ENCODE data around the gene EPHB2. TPM values are rescaled to one million over a fixed set of nuclear protein-coding genes. Genes with fewer than 3 reads are reported as not detected.
A peak's percentile ranks its signal among the peaks of the same experiment; 100 is the strongest.
"Not testable (repeated sequence)": the region's sequence is repeated elsewhere in the genome, so short reads cannot be mapped to it uniquely, and the experiment has no call there.

Gene EPHB2
- total RNA-seq, 2 donors from 2014 or later: 11.4 to 17.4 TPM

DNA sequence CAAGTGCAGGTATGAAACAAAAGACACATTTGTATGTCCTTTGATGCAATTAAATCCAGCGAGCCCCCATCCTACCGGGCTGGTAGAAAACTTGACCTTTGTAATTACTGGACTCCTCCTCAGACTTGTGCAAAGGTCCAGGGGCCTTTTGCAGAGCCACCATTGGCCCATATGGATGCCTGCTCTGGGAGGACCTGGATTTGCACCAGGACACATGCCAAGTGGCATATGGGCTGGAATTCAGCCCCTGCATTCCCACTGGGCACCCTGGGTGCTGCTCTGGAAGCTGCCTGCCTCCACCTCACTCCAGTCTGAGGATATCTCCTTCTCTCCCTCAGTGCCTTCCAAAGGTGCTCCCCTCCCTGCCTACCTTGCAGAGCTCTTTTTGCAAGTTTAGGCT, 226.0 kb downstream of the EPHB2 start:
- intact Hi-C loops (cut with DNase I): loop anchor here in 1 of 2 donors (10.0 kb wide), 1 partner anchor 232 kb away; no protein-coding TSS in a partner anchor
- DNase-seq (ENCODE audit: low spot score): peak; percentile 44

DNA sequence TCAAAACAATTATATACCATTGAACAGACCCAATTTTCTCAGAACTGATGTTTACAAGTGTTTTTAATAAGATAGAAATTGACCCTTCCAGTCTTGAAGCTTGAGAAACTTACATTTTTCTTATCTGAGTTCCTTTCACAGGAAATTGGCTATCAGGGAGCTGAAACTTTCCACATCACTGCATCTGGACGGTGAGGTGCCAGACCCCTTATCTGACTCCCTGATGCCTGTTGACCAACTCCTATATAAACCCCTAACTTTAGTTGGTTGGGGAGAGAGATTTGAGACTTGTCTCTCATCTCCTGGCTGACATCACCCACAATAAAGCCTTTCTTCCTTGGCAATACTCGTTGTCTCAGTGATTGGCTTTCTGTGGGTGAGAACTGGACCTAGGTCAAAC, 230.6 kb downstream of the EPHB2 start:
- intact Hi-C loops (cut with DNase I): loop anchor here in 1 of 2 donors (5.0 kb wide), 1 partner anchor 544 kb away; no protein-coding TSS in a partner anchor
- no peak for DNase-seq (ENCODE audit: low spot score)

DNA sequence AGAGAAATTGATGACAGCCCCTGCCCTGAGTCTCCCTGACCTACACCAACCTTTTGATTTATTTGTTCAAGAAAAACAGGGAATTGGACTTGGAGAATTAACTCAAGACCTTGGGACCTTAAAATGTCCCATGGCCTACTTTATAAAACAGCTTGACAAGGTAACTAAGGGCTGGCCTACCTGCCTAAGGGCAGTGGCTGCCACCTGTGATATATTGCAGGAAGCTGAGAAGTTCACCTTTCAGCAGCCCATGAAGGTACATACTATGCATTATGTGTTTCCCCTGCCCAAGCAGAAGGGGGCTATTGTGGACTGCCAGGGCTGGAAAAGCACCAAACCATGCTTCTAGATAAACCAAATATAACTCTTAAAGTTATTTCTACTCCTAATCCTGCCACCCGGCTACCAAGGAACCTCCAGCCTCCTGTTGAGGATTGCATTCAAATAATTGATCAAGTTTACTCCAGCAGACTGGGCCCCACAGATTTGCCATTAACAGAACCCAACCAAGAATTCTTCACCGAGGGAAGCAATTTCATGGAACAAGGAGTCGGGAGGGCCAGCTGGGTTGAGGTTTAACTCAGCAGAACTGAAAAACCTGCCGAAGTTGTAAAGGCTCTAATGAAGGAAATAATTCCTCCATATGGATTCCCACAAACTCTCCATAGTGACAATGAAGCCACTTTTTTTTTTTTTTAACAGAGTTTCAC, 233.9 kb downstream of the EPHB2 start:
- intact Hi-C loops (cut with DNase I): loop anchor here in 1 of 2 donors (5.0 kb wide), 1 partner anchor 547 kb away; no protein-coding TSS in a partner anchor
- DNase-seq (ENCODE audit: low spot score): no peak

DNA sequence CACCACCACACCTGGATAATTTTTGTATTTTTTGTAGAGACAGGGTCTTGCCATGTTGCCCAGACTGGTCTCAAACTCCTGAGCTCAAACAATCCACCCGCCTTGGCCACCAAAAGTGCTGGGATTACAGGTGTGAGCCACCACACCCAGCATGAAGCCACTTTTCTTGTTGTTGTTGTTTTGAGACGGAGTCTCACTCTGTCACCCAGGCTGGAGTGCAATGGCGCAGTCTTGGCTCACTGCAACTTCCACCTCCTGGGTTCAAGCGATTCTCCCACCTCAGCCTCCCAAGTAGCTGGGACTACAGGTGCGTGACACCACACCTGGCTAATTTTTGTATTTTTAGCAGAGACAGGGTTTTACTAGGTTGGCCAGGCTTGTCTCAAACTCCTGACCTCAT, 234.5 kb downstream of the EPHB2 start:
- DNase-seq (ENCODE audit: low spot score); intact Hi-C loops (cut with DNase I): not testable (repeated sequence)

DNA sequence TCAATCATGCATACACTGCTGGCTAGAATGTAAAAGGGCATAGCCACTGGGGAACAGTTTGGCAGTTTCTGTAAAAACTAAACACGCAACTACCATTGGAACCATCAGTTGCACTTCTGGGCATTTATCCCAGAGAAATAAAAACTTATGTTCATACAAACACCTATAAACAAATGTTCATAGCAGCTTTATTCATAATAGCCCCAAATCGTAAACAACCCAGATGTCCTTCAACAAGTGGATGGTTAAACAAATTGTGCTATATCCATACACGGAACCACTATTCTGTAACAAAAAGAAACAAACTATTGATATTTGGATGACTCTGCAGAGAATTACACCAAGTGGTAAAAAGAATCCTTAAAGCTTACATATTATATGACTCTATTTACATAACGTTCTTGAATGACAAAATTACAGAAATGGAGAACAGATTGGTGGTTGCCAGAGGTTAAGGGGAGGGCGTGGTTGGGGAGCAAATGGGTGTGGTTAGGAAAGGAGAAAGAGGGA, 239.2 kb downstream of the EPHB2 start:
- intact Hi-C loops (cut with DNase I): no loop called here
- DNase-seq (ENCODE audit: low spot score): no peak

DNA sequence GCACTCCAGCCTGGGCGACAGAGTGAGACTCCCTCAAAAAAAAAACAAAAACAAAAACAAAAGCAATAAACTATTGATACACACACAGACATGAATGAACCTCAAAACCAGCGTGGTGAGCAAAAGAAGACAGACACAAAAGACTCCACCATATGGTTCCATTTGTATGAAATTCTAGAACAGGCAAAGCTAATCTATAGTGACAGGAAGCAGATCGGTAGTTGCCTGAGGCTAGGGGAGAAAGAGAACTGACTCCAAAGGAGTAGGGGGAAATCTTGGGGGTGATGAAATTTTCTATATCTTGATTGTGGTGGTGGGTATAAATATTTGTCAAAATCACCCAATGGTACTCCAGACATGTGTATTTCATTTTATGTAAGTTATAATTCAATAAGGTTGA, 241.2 kb downstream of the EPHB2 start:
- intact Hi-C loops (cut with DNase I): no loop called here

DNA sequence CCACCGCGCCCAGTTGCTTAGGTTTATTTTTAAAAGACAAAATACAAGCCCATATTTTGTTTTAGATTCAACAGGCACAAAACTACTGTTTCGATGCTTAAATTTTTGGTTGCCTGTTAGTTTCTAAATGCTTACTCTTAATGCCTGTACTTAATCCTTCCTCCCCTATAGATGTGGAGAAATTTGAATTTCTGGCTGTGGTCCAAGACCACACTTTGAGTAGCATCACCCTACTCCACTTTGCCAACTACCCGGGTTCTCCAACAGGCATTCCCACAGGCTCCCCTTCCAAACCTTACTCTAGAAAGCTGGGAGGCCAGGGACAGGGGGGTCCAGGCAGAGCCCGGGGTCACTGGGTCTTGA, 242.0 kb downstream of the EPHB2 start:
- intact Hi-C loops (cut with DNase I): no loop called here
- no peak for DNase-seq (ENCODE audit: low spot score)

More for the DNA sequence above, 241.2 kb downstream of the EPHB2 start:
- no peak for DNase-seq (ENCODE audit: low spot score)

DNA sequence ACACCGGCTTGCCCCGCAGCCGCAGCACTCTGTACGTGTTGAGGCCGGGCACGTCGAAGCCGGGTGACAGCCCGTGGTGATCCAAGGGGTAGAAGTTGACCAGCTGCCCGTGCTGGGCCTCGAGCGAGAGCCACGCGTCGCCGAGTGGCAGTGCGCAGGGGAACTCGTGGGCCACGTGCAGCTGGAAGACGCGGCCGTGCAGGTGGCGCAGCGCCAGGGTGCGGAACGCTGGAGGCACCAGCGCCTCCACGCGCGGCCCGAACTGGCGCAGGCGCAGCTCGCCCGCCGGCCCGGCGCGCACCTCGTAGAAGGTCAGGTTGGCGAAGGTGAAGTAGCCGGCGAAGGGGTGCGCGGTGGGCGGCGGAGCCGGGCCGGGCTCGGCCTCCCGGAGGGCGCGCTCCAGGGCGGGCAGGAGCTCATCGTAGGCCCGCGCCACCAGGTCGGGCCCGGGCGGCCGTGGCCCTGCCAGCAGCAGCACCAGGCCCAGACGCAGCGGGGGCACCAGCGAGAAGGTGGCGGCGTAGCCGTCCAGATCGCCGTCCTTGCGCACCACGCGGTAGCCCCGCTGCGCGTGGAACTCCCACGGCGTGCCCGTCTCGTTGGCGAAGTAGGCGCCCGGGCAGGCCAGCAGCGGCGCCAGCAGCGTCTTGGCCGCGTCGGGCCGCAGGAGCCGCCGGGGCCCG, 242.6 kb downstream of the EPHB2 start:
- no peak for DNase-seq (ENCODE audit: low spot score)
- intact Hi-C loops (cut with DNase I): no loop called here

DNA sequence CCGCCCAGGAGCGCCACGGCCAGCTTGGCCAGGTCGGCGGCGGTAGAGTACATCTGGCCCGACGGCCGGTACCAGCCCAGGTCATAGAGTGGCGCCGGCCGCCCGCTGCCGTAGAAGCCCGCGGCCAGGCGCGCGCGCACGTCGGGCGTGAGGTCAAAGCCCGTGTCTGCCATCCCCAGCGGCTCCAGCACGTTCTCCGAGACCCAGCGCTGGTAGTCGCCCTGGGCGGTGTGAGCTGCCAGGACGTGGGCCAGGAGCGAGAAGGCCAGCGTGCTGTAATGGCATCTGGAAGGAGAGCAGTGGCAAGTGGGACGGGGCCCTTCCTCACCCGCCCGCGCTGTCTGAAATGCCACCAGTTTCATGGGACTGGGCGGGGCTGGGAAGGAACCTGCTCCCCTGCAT, 243.1 kb downstream of the EPHB2 start:
- DNase-seq (ENCODE audit: low spot score): no peak
- intact Hi-C loops (cut with DNase I): no loop called here

DNA sequence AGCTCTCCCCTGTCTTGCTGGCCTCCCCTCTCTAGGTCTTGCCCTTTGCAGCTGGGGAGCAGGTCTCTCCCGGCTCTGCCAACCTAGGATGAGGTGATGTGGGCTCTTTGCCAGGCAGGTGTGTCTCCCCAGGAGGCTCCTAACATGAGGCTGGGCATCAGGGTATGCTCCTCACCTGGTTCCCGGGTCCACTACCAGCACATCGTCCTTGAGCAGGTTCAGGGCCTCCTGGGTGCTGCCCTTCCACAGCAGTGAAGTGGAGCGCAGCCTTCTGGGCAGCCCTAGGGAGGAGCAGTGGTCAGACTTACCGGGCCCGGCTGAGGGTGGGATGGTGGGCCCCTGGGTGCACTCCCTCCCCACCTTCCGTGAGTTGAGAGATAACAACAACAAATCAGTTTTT, 244.5 kb downstream of the EPHB2 start:
- no peak for DNase-seq (ENCODE audit: low spot score)
- intact Hi-C loops (cut with DNase I): no loop called here

DNA sequence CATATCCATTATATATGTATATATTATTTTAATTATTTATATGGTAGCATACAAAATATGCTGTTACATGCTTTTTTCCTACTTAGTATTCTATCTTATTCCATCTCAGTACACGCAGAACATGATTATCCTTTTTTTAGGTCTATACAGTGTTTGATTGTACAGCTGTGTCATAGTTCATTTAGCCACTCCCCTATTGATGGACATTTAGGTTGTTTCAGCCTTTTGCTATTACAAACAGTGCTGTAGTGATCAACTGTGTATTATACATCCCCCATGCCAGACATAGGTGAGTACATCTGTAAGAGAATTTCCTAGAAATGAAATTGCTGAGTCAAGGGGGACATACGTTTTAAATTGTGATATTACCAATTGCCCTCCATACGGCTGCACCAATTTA, 246.4 kb downstream of the EPHB2 start:
- intact Hi-C loops (cut with DNase I): no loop called here
- no peak for DNase-seq (ENCODE audit: low spot score)

DNA sequence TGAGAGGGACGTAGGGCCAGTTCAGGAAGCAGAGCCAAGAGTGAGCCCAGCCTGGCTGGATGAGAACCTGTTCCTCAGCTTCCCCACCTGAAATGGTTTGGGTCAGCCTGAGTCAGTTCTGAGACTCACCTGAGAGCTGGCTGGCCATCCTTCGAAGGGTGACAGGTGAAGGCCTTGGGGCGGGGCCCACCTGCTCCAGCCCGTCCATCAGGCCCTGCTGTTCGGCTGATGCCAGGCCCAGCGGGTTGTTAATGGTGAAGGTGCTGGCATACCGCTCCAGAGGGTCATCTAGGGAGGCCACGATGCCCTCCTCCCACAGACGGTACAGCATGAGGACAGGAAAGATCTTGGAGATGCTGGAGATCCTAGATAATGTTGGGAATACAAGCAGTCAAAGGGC, 247.9 kb downstream of the EPHB2 start:
- no peak for DNase-seq (ENCODE audit: low spot score)
- intact Hi-C loops (cut with DNase I): no loop called here

DNA sequence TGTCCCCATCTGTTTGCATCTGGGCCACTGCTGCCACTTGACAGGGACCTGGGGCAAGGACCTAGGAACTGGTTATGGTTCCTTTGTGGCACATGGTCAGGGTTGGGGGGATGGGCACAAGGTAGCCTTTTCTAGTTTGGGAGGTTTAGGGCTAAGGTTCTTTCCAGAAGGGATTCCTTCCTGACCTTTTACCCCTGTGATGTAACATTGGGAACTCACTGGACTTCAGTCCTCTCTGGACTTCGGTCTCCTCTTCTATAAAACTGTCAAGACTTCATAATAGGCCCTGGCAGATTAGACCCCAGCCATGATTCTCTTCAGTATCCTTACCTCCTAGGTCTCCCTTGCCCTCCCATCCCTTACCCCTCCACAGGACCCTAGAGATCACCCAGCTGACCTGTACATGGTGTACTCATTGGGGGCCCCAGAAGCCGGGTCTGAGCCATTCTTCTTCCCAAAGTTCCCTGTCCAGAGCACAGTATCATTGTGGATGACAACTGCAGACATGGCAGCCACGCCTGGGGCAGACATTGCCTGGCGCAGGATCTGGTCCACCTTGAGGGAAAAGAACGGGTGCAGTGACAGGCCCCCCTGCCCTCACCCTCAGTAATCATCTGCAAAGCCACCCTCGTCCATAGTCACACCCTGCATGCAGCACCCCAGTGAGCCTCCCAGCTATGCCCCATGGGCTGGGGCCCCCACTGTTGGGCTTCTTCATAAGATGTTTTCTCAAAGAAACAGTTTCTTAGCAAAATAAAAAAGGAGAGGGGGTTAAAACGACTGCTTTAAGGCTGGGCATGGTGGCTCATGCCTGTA, 249.1 kb downstream of the EPHB2 start:
- intact Hi-C loops (cut with DNase I): no loop called here
- no peak for DNase-seq (ENCODE audit: low spot score)

DNA sequence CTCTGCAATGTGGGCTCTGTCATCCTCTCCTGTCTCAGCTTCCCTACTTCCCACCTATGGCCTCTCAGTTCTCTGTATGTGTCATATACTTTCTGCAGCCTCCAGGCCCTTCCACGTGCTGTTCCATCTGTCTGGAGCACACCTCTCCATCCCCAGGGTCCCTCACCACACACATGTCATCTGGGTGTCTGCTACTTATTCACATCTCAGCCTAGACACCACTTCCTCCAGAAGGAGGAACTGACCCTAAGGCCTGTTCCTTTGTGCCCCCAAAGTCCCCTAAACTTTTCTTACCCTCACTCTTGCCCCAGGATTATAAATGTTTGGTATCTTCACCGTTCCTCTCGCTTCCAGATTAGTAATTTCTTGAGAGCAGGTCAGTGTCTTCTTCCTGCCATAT, 251.9 kb downstream of the EPHB2 start:
- intact Hi-C loops (cut with DNase I): no loop called here
- DNase-seq (ENCODE audit: low spot score): no peak

DNA sequence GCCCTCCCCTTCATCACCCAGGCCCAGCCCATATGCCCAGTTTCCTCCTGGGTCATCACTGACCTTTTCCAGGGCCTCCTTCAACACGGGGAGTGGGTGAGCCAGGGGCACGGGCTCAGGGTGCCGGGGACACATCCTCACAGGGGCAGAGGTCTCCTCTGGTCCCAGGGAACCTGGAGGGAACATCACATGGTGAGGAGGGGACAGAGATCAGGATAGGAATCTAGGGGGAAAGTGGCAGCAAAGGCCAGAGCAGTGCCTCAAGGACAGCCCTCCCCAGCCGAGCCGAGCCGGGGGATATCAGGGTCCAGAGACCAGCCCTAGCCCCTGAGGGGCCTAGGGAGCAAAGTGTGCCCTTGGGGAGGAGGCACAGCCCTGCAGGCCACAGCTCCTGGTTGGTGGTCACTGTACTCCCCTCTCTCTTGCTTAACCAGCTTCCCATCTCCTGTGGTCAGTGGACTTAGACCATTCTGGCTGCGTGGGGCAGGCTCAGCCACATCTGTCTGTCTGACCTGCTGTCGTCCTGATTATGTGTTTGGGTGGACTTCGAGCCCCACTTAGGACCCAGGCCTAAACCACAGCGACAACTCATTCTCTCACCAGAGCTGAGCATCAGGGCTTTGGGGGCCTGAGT, 252.5 kb downstream of the EPHB2 start:
- DNase-seq (ENCODE audit: low spot score): no peak
- intact Hi-C loops (cut with DNase I): no loop called here

DNA sequence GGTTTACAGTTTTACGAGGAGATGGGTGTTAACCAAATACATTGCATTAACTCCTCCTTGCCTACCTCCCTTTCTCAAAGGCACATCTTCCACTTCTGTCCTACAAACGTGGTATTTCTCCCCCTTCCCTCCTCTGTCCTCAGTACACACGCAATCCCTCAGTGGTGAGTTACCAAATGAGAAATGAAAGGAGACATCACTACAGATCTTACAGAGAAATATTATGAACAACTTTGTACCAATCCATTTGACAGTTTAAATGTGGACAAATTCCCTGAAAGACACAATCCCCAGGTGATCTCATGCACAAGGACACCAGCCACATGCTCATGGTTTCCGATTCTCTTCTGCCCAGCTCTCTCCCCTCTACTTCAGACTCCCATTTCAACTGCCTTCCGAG, 255.7 kb downstream of the EPHB2 start:
- DNase-seq (ENCODE audit: low spot score): no peak
- intact Hi-C loops (cut with DNase I): no loop called here

DNA sequence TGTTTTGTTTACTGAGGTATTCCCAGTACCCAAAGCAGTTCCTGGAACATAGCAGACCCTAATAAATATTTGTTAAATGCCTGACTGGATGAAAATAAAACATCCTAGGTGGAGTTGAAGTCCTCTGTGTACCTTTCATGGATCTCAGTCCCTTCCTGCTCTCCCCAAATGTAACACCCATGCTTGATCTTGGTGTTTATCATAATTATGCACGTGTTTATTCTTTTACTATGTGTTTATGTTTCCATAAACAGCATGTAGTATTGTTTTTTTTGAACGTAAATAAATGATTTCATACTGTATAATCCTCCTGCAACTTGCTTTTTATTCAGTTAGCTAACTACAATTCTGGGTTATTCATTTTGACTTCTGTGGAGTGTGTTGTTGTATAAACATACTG, 257.2 kb downstream of the EPHB2 start:
- DNase-seq (ENCODE audit: low spot score): no peak
- intact Hi-C loops (cut with DNase I): no loop called here

DNA sequence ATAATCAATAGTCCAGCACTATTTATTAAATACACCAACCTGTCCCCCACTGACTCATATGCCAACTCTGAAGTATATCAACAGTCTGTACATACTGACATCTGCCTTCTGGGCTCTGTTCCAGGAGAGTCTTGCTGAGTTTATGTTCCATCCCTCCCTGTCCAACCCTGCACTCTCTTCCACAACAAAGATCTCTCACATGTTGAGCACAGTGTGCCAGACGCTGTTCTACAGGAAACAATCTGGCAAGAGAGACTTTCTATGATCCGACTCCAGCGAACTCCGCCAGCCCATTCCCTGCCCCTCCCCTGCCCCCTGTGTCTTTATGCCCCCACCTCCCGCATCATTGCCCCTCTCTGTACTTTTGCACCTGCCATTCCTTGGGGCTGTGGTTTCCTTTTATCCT, 258.7 kb downstream of the EPHB2 start:
- intact Hi-C loops (cut with DNase I): no loop called here
- peak; percentile 24 for DNase-seq (ENCODE audit: low spot score)

DNA sequence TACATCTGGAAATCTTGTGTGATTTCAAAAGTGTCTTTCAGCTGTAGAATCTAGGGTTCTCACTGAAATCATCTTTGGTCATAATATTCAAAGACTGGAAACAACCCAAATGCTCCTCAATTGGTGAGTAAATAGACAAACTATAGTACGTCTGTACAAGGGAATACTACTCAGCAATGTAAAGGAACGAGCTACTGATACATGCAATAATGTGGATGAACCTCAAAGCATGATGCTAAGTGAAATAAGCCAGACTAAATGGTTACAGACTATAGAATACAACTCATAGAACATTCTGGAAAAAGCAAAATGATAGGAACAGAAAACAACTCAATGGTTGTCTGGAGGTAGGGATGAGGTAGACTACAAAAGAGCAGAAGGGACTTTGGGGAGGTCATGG, 259.5 kb downstream of the EPHB2 start:
- no peak for DNase-seq (ENCODE audit: low spot score)
- intact Hi-C loops (cut with DNase I): loop anchor here (10.0 kb wide), 1 partner anchor 215 kb away; no protein-coding TSS in a partner anchor

All from posterior vena cava (tissue), 2 donors.